Osteoblast (primary cell): ENCODE data around the gene PSMD11. TPM values are rescaled to one million over a fixed set of nuclear protein-coding genes. Genes with fewer than 3 reads are reported as not detected.

Source experiments
- DNase-seq: peaks from one replicate; pipeline ENCODE4 v3.0.0; 2011; ENCODE audit warnings: low spot score, mixed read lengths; ENCODE audit not compliant: insufficient read length; ENCODE audit errors: missing footprints
- H2AFZ ChIP-seq: 2 replicates; pipeline ENCODE4 v1.6.0; 2011; ENCODE audit warnings: mild to moderate bottlenecking, low read length
- H3K27ac ChIP-seq: 2 replicates; pipeline ENCODE4 v1.5.1; 2011; ENCODE audit warnings: mild to moderate bottlenecking, low read depth, low read length, moderate library complexity
- H3K27me3 ChIP-seq: 2 replicates; pipeline ENCODE4 v1.6.0; 2012; ENCODE audit warnings: mild to moderate bottlenecking, control low read depth, inconsistent platforms, low read length, moderate library complexity; ENCODE audit not compliant: insufficient read depth
- H3K36me3 ChIP-seq: 2 replicates; pipeline ENCODE4 v1.5.1; 2011; ENCODE audit warnings: mild to moderate bottlenecking, low read length, control low read depth, moderate library complexity; ENCODE audit not compliant: insufficient read depth
- H3K4me1 ChIP-seq: 2 replicates; pipeline ENCODE4 v1.5.1; 2011; ENCODE audit warnings: mild to moderate bottlenecking, low read length, control low read depth, moderate library complexity; ENCODE audit not compliant: insufficient read depth
- H3K4me2 ChIP-seq: 2 replicates; pipeline ENCODE4 v1.6.0; 2011; ENCODE audit warnings: mild to moderate bottlenecking, low read length; ENCODE audit not compliant: insufficient read depth
- H3K4me3 ChIP-seq: fragments of 200-600 bp; sonication (generic); 3 replicates; pipeline ENCODE4 v1.5.1; 2012; ENCODE audit warnings: mild to moderate bottlenecking, low read length, inconsistent platforms; ENCODE audit not compliant: insufficient read depth
- H3K79me2 ChIP-seq: 2 replicates; pipeline ENCODE4 v1.6.0; 2012; ENCODE audit warnings: mild to moderate bottlenecking, low read length, control low read depth, inconsistent platforms; ENCODE audit not compliant: insufficient read depth
- H3K9me3 ChIP-seq: 2 replicates; pipeline ENCODE4 v1.5.1; 2011; ENCODE audit warnings: low read depth, low read length, control low read depth
- H4K20me1 ChIP-seq: 2 replicates; pipeline ENCODE4 v1.6.0; 2012; ENCODE audit warnings: mild to moderate bottlenecking, low read length, control low read depth; ENCODE audit not compliant: insufficient read depth
- total RNA-seq: library from RNA; depleted of rRNA; stranded (reverse); fragments of >200 nt; gene quantifications from 2 replicates; pipeline ENCODE4 v1.2.3, GENCODE V29; 2012
- TF ChIP-seq, protein P1 (sequence below): IDR thresholded peaks from 2 replicates; pipeline ENCODE4 v1.5.1; 2011; ENCODE audit warnings: mild to moderate bottlenecking, low read depth, low read length, moderate library complexity; ENCODE audit errors: extremely low read depth

Gene PSMD11
- total RNA-seq, 1 donor: 61.2 TPM

DNA sequence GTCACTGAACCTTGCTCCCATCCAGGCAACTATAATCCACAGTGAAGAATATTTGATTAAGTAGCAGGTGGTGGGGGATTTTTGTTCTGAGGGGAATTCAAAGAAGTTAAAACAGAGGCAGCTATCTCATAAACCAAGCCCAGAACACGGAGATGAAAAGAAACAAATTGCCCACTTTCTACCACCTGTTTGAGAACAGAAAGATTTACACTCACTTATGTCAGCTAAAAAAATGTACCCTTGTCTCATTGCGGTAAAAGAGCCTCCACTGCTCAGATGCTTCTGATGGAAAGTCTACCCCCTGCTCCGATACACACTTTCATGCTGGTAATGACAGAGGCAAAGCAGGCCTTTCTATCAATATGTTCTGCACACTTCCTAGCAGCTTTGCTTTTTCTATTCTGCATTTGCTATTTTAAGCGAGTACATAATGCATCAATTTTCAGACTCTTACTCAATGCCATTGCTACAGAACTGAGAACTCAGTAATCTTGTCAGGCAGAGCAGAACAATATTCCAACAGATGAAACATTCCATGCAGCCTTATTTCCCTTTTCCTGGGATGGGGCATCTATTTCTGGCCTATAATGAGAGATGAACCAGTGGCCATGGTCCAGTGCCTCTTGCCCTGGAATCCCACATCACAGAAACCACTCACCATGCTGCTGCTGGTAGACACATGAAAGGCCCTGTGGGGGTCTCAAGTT is 71.5 kb downstream of the PSMD11 start:
- Histone ChIP-seq H3K27me3 (no peaks in the 10 kb centered on the region), H3K36me3 (no peaks in the 10 kb centered on the region), H3K79me2 (no peaks in the 10 kb centered on the region), H3K27ac (no peak overlapping the region), H3K9me3 (no peaks in the 10 kb centered on the region), H3K4me1 (peaks cover 8% of the 10 kb centered on the region), H4K20me1 (no peaks in the 10 kb centered on the region), H3K4me3 (no peak overlapping the region), H2AFZ (no peak overlapping the region), H3K4me2 (no peak overlapping the region)
- DNase-seq: no peak
- TF ChIP-seq, protein P1, sequence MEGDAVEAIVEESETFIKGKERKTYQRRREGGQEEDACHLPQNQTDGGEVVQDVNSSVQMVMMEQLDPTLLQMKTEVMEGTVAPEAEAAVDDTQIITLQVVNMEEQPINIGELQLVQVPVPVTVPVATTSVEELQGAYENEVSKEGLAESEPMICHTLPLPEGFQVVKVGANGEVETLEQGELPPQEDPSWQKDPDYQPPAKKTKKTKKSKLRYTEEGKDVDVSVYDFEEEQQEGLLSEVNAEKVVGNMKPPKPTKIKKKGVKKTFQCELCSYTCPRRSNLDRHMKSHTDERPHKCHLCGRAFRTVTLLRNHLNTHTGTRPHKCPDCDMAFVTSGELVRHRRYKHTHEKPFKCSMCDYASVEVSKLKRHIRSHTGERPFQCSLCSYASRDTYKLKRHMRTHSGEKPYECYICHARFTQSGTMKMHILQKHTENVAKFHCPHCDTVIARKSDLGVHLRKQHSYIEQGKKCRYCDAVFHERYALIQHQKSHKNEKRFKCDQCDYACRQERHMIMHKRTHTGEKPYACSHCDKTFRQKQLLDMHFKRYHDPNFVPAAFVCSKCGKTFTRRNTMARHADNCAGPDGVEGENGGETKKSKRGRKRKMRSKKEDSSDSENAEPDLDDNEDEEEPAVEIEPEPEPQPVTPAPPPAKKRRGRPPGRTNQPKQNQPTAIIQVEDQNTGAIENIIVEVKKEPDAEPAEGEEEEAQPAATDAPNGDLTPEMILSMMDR: no peak

DNA sequence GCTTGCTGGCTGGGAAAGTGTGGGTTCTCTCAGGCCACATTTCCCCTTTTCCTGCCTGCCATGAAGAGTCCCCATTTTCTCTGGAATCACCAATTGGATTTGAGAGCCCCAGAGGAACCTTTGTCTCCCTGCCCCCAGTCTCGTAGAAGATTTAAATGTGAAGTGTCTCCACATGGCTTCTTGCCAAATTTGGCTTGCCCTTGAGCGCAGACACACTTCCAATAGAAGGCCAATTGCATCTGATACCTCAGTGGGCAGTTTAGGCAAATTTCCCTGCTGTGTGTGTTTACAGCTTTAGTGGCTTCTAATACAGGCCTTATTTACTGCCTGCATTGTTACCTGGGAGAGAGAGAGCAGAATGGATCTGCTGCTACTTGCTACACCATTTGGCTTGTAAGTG is 72.1 kb downstream of the PSMD11 start:
- Histone ChIP-seq H3K4me2 (no peak overlapping the region), H3K27me3 (no peaks in the 10 kb centered on the region), H3K27ac (no peak overlapping the region), H3K4me3 (no peak overlapping the region), H3K9me3 (no peaks in the 10 kb centered on the region), H3K36me3 (no peaks in the 10 kb centered on the region), H3K79me2 (no peaks in the 10 kb centered on the region), H4K20me1 (no peaks in the 10 kb centered on the region), H2AFZ (no peak overlapping the region), H3K4me1 (peaks cover 8% of the 10 kb centered on the region)
- TF ChIP-seq, protein P1: no peak
- DNase-seq: no peak

DNA sequence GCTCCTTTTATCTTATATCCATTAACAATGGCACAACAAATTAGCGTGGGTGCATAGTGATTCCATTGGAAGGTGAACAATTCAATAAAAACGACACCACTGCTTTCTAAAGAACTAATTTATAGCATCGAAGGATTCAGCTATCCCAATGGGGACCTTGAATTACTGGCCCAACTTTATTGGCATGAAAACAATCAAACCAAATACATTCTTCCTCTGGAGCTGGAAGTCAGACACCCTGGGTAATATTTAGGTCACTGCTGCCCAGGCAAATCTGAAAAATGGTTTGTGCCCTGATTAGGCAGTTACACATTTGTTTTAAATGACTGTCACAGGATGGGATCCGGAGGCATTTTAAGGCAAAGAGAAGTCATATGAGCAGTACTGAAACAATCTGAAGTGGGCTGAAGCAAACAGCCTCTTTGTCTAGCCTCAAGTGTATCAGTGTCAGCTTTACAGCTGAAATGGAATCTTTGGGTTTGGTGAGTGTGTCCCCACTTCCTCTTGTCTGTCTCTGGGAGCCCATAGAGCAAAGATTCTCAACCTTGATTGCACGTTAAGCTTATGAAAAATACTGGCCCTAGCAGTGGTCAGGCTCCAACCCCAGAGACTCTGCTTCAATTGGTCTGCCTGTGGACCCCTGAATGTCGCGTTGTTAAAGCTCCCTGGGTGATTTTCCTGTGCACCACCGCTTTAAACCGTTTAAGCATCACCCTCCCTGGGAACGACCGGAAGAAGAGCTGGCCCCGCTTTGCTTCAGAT is 72.8 kb downstream of the PSMD11 start:
- H3K4me2 ChIP-seq: no peak overlapping the region
- DNase-seq: peak; percentile 76
- peaks cover 8% of the 10 kb centered on the region for H3K4me1 ChIP-seq

DNA sequence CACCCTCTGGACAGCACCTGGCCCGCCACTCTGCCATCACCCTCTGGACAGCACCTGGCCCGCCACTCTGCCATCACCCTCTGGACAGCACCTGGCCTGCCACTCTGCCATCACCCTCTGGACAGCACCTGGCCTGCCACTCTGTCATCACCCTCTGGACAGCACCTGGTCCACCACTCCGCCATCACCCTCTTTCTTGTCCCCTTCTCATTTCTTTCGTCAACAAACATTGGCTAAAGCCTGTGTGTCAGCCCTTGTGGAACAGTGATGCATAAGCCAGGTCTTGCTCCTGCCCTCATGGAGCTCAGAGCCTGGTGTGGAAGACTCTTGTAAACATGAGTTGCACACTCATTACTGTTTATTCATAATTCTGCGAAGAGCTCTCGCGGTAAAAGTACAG is 73.7 kb downstream of the PSMD11 start:
- DNase-seq: no peak
- no peaks in the 10 kb centered on the region for H3K36me3 ChIP-seq
- no peaks in the 10 kb centered on the region for H3K79me2 ChIP-seq
- H3K4me3 ChIP-seq: no peak overlapping the region
- H3K4me1 ChIP-seq: peaks cover 8% of the 10 kb centered on the region
- no peak overlapping the region for H3K4me2 ChIP-seq
- H4K20me1 ChIP-seq: no peaks in the 10 kb centered on the region
- H3K27me3 ChIP-seq: no peaks in the 10 kb centered on the region
- TF ChIP-seq, protein P1: no peak
- H3K27ac ChIP-seq: no peak overlapping the region
- no peak overlapping the region for H2AFZ ChIP-seq
- H3K9me3 ChIP-seq: no peaks in the 10 kb centered on the region

More for the DNA sequence above, 72.8 kb downstream of the PSMD11 start:
- Histone ChIP-seq H3K9me3 (no peaks in the 10 kb centered on the region), H3K4me3 (no peak overlapping the region), H3K27ac (no peak overlapping the region), H4K20me1 (no peaks in the 10 kb centered on the region), H3K79me2 (no peaks in the 10 kb centered on the region), H3K27me3 (no peaks in the 10 kb centered on the region), H2AFZ (no peak overlapping the region), H3K36me3 (no peaks in the 10 kb centered on the region)
- TF ChIP-seq, protein P1: no peak
